ENCODE data around the gene PYGB.

GRCh38 chr20:25294459-25295385 is 46.8 kb downstream of the PYGB start:
- TF ChIP-seq YY1 (IDR thresholded peaks at IDR 0.05; ENCODE audit: insufficient read depth, insufficient read length) (no peak), ZNF274 (IDR thresholded peaks at IDR 0.05; ENCODE audit: low read depth, low read length) (no peak)

Data from NT2/D1 (cell line).